ENCODE measurements around the gene NEXMIF. TPM values are rescaled to one million over a fixed set of nuclear protein-coding genes. Genes with fewer than 3 reads are reported as not detected.

NEXMIF gene
- total RNA-seq, 1 donor from 2014 or later = 1.7 TPM

DNA sequence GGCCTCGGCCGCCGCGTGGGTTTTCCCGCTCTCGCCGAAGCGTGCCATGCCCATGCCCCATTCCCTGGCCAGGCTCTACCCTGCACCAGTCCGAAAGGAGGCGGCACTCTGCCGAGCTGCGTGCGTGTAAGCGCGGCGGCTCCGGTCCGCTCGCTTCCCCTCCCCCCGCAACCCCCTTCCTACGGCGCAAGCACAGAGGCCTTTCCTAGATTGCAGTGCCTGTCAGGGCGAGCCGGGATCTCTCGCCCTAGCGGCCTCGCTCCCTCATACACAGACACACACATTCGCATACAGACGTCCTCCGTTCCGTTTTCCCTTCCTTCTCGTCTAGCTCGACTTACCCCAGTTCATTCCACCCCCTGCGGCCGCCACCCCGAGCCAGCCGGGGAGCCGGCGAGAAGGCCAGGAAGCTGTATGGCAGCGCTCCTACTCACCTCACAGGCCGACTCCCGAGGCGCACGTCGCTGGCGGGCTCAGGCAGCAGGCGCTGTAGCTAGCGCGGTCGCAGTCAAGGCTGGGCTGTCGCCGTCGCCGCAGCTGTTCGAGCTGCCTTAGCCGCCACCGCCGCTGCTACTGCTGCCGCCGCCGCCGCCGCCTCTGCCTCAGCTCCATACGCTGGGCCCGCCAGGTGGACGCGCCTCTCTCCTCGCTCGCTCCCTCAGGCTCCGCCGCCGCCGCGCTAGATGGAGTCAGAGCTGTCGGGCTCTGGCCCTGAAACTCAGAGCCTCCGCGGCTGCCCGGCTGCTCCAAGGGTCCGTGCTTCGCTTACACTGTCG, 615 bp downstream of the NEXMIF start:
- TF ChIP-seq, protein P1, sequence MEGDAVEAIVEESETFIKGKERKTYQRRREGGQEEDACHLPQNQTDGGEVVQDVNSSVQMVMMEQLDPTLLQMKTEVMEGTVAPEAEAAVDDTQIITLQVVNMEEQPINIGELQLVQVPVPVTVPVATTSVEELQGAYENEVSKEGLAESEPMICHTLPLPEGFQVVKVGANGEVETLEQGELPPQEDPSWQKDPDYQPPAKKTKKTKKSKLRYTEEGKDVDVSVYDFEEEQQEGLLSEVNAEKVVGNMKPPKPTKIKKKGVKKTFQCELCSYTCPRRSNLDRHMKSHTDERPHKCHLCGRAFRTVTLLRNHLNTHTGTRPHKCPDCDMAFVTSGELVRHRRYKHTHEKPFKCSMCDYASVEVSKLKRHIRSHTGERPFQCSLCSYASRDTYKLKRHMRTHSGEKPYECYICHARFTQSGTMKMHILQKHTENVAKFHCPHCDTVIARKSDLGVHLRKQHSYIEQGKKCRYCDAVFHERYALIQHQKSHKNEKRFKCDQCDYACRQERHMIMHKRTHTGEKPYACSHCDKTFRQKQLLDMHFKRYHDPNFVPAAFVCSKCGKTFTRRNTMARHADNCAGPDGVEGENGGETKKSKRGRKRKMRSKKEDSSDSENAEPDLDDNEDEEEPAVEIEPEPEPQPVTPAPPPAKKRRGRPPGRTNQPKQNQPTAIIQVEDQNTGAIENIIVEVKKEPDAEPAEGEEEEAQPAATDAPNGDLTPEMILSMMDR (IDR thresholded peaks at IDR 0.05; ENCODE audit: unreplicated experiment) = no peak
- H3K4me1 Mint-ChIP-seq (ENCODE audit: low read depth) = no peaks in the 10 kb centered on the region
- peaks cover 23% of the 10 kb centered on the region for H3K27me3 Mint-ChIP-seq
- H3K9me3 Mint-ChIP-seq (ENCODE audit: low read depth) = peaks cover 11% of the 10 kb centered on the region
- H3K27ac Mint-ChIP-seq = peak overlapping the region; percentile 91
- DNase-seq (ENCODE audit: low spot score, unreplicated experiment) = peak; percentile 15
- H3K4me3 Mint-ChIP-seq (ENCODE audit: low read depth) = peak overlapping the region; percentile 81
- H3K36me3 Mint-ChIP-seq (ENCODE audit: insufficient read depth) = no peaks in the 10 kb centered on the region

DNA sequence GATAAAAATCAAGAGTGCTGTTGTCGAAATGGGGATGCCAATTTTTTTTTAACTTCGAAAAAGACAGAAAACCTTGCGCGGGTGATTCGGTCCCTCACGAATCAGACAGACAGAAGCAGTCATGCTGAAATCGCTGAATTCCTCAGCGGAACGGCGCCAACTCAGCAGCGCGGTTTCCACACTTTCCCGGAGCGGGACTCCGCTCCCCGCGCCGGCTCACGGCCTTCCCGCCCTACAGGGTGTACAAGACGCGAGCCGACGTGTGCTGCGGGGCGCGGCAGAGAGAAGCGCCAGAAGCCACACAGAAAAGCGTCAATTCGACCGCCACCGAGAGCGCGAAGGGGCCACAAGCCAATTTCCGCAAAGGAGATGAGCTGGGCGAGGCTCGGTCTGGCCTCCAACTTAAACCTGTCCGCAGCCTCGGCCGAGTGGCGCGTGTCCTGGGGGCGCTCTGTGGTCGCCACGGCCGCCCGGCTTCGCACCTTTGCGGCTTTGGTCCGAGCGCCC, 1.3 kb downstream of the NEXMIF start:
- Mint-ChIP-seq H3K27me3 (peaks cover 23% of the 10 kb centered on the region), H3K36me3 (ENCODE audit: insufficient read depth) (no peaks in the 10 kb centered on the region), H3K4me1 (ENCODE audit: low read depth) (no peaks in the 10 kb centered on the region), H3K4me3 (ENCODE audit: low read depth) (peak overlapping the region; percentile 81), H3K9me3 (ENCODE audit: low read depth) (peaks cover 11% of the 10 kb centered on the region), H3K27ac (no peak overlapping the region)
- TF ChIP-seq, protein P1 (IDR thresholded peaks at IDR 0.05; ENCODE audit: unreplicated experiment) = no peak
- no peak for DNase-seq (ENCODE audit: low spot score, unreplicated experiment)

DNA sequence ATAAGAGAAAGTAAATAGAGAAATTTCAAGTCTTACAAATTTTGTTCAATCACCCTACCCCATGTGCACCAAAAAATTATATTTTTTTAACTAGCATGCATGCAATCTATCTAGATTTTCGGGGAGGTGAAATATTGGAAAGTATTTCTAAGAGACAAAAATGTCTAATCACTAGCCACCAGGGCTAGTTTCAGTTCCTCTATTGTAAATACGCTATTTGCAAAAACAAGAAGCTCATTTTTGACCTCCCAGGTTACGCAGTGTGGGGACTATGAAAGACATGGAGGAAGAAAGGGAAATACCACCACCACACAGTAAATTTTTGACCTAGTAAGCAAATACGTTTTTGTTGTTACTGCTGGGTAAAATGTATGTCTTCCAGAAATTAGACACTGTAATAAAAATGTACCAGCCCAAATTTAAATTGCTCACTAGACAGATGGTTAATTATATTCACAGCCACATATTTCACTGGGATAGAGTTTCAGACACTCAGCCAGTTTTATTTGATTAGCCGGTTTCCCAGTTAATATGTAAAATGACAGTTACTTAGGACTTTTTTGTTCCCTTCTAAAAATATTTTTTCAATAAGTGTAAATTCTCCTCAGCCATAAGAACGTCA, 2.2 kb downstream of the NEXMIF start:
- H3K4me3 Mint-ChIP-seq (ENCODE audit: low read depth) = peak overlapping the region; percentile 81
- H3K27ac Mint-ChIP-seq = no peak overlapping the region
- TF ChIP-seq, protein P1 (IDR thresholded peaks at IDR 0.05; ENCODE audit: unreplicated experiment) = no peak
- peaks cover 8% of the 10 kb centered on the region for H3K9me3 Mint-ChIP-seq (ENCODE audit: low read depth)
- no peaks in the 10 kb centered on the region for H3K36me3 Mint-ChIP-seq (ENCODE audit: insufficient read depth)
- DNase-seq (ENCODE audit: low spot score, unreplicated experiment) = no peak
- H3K27me3 Mint-ChIP-seq = peaks cover 23% of the 10 kb centered on the region
- no peaks in the 10 kb centered on the region for H3K4me1 Mint-ChIP-seq (ENCODE audit: low read depth)

DNA sequence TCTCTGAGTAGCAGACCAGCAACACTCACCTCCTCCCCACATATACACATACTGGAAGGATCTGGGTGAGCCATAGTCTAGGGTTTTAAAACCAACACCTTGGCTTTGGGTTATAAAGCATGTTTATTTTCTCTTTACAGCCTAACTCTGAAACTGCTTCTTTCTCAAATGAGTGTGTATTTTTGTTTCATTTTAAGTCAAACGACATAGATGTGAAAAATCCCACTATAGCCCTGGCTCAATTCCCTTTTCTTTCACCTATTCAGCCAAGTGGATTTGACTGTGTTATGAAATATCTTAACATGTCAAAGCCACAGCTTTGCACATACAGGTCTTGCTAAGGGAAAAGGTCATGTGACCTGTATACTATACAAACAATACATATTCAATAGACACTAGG, 13.8 kb downstream of the NEXMIF start:
- Mint-ChIP-seq H3K4me1 (ENCODE audit: low read depth) (peaks cover 12% of the 10 kb centered on the region), H3K4me3 (ENCODE audit: low read depth) (no peak overlapping the region), H3K9me3 (ENCODE audit: low read depth) (peaks cover 43% of the 10 kb centered on the region), H3K36me3 (ENCODE audit: insufficient read depth) (no peaks in the 10 kb centered on the region), H3K27me3 (no peaks in the 10 kb centered on the region), H3K27ac (no peak overlapping the region)
- no peak for DNase-seq (ENCODE audit: low spot score, unreplicated experiment)
- TF ChIP-seq, protein P1 (IDR thresholded peaks at IDR 0.05; ENCODE audit: unreplicated experiment) = no peak

DNA sequence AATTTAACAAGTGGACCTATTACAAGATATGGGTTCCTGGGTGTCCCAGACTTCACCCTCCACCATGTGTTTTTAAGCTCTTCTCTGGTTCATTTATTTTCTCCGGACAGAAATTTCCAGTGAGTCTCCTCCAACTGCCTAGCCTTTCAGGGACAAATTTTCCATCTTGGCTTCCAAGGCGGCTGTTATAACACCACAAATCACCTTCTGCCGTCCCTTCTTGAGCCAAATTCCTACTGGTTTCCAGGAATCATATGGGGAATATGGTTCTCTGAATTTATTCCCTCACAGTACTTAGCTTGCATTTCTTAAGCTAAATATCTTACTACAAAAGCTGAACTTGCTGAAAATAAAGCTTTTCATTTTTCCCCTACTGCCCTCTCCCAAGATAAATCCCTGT, 18.8 kb downstream of the NEXMIF start:
- DNase-seq (ENCODE audit: low spot score, unreplicated experiment) = no peak
- H3K4me3 Mint-ChIP-seq (ENCODE audit: low read depth) = no peak overlapping the region
- TF ChIP-seq, protein P1 (IDR thresholded peaks at IDR 0.05; ENCODE audit: unreplicated experiment) = no peak
- peaks cover 9% of the 10 kb centered on the region for H3K4me1 Mint-ChIP-seq (ENCODE audit: low read depth)
- peaks cover 15% of the 10 kb centered on the region for H3K9me3 Mint-ChIP-seq (ENCODE audit: low read depth)
- no peak overlapping the region for H3K27ac Mint-ChIP-seq
- no peaks in the 10 kb centered on the region for H3K36me3 Mint-ChIP-seq (ENCODE audit: insufficient read depth)
- H3K27me3 Mint-ChIP-seq = no peaks in the 10 kb centered on the region

Data from progenitor cell of endocrine pancreas (in vitro differentiated cells).